Progenitor cell of endocrine pancreas (in vitro differentiated cells): ENCODE data around the gene AFF4. TPM values are rescaled to one million over a fixed set of nuclear protein-coding genes. Genes with fewer than 3 reads are reported as not detected.

ENCODE experiments used
- DNase-seq: peaks from one replicate; pipeline ENCODE4 v3.0.0; 2021; ENCODE audit warnings: low spot score; ENCODE audit not compliant: unreplicated experiment
- H3K27ac Mint-ChIP-seq: 2 replicates; pipeline ENCODE4 v1.8.0; 2021; ENCODE audit warnings: mild to moderate bottlenecking, moderate library complexity, mixed read lengths
- H3K27me3 Mint-ChIP-seq: 2 replicates; pipeline ENCODE4 v1.8.0; 2021; ENCODE audit warnings: mixed read lengths
- H3K36me3 Mint-ChIP-seq: 2 replicates; pipeline ENCODE4 v1.8.0; 2022; ENCODE audit warnings: mixed read lengths; ENCODE audit not compliant: insufficient read depth
- H3K4me1 Mint-ChIP-seq: 2 replicates; pipeline ENCODE4 v1.8.0; 2021; ENCODE audit warnings: low read depth, mixed read lengths
- H3K4me3 Mint-ChIP-seq: 2 replicates; pipeline ENCODE4 v1.8.0; 2021; ENCODE audit warnings: low read depth, mild to moderate bottlenecking, moderate library complexity, mixed read lengths
- H3K9me3 Mint-ChIP-seq: 2 replicates; pipeline ENCODE4 v1.8.0; 2021; ENCODE audit warnings: low read depth, mixed read lengths
- total RNA-seq: library from RNA; stranded (reverse); gene quantifications from 2 replicates; pipeline ENCODE4 v1.2.1, GENCODE V29; 2021
- TF ChIP-seq, protein P1 (sequence below): fragments of 200-600 bp; sonication (generic); IDR thresholded peaks from one replicate; pipeline ENCODE4 v1.5.0; 2021; ENCODE audit warnings: antibody characterized with exemption, mild to moderate bottlenecking; ENCODE audit not compliant: unreplicated experiment

The AFF4 gene
- total RNA-seq, 1 donor from 2014 or later: 91.8 TPM

DNA sequence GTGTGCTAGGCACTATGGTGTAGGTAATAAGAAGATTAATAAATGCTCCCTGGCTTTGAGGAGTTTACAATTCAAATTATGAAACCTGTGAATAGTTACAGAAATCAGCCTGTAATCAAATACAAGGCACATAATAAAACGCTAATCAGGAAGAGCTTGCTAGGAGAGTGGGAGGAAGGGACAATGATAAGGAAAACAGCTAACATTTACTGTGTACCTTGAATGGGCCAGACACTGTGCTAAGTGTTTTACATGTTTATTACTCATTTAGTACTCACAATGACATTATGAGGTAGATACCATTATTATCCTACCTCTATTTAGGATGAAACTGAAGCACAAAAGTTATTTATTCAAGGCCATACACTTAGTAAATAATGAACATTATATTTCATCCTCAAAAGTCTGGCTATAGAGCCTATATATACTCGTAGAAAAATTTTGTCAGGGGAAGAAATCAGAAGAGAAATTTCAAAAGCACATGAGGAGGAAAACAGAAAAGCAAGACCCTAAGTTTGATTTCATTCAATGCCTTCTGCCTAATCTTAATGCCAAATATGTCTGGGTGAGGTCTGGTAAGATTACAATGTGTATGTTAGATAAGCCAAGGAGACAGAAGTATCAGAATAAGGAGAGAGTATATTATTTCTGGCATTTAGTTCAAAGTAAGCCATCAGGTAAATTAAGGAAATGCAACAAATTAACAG is 35.9 kb downstream of the AFF4 start:
- TF ChIP-seq, protein P1, sequence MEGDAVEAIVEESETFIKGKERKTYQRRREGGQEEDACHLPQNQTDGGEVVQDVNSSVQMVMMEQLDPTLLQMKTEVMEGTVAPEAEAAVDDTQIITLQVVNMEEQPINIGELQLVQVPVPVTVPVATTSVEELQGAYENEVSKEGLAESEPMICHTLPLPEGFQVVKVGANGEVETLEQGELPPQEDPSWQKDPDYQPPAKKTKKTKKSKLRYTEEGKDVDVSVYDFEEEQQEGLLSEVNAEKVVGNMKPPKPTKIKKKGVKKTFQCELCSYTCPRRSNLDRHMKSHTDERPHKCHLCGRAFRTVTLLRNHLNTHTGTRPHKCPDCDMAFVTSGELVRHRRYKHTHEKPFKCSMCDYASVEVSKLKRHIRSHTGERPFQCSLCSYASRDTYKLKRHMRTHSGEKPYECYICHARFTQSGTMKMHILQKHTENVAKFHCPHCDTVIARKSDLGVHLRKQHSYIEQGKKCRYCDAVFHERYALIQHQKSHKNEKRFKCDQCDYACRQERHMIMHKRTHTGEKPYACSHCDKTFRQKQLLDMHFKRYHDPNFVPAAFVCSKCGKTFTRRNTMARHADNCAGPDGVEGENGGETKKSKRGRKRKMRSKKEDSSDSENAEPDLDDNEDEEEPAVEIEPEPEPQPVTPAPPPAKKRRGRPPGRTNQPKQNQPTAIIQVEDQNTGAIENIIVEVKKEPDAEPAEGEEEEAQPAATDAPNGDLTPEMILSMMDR: no peak
- peaks cover 24% of the 10 kb centered on the region for H3K4me1 Mint-ChIP-seq
- no peak overlapping the region for H3K4me3 Mint-ChIP-seq
- no peaks in the 10 kb centered on the region for H3K9me3 Mint-ChIP-seq
- H3K36me3 Mint-ChIP-seq: peaks cover 38% of the 10 kb centered on the region
- no peaks in the 10 kb centered on the region for H3K27me3 Mint-ChIP-seq
- DNase-seq: no peak
- peak overlapping the region; percentile 4 for H3K27ac Mint-ChIP-seq

- no peak for DNase-seq
- Mint-ChIP-seq H3K4me1 (peaks cover 24% of the 10 kb centered on the region), H3K4me3 (no peak overlapping the region), H3K27ac (no peak overlapping the region), H3K27me3 (no peaks in the 10 kb centered on the region), H3K9me3 (no peaks in the 10 kb centered on the region), H3K36me3 (peaks cover 44% of the 10 kb centered on the region)
- TF ChIP-seq, protein P1: no peak
Observed at GRCh38 chr5:132926437-132926836, 37.0 kb downstream of the AFF4 start.

GRCh38 chr5:132916086-132916485 is 47.3 kb downstream of the AFF4 start:
- TF ChIP-seq, protein P1: no peak
- Mint-ChIP-seq H3K4me3 (no peak overlapping the region), H3K27me3 (no peaks in the 10 kb centered on the region), H3K4me1 (peaks cover 3% of the 10 kb centered on the region), H3K27ac (no peak overlapping the region), H3K9me3 (peaks cover 3% of the 10 kb centered on the region), H3K36me3 (peaks cover 28% of the 10 kb centered on the region)
- DNase-seq: no peak

- no peak overlapping the region for H3K4me3 Mint-ChIP-seq
- no peak for DNase-seq
- TF ChIP-seq, protein P1: no peak
- H3K27ac Mint-ChIP-seq: no peak overlapping the region
- peaks cover 3% of the 10 kb centered on the region for H3K4me1 Mint-ChIP-seq
- H3K36me3 Mint-ChIP-seq: peaks cover 25% of the 10 kb centered on the region
- H3K9me3 Mint-ChIP-seq: peaks cover 3% of the 10 kb centered on the region
- H3K27me3 Mint-ChIP-seq: no peaks in the 10 kb centered on the region
Observed at GRCh38 chr5:132915681-132916080, 47.8 kb downstream of the AFF4 start.

DNA sequence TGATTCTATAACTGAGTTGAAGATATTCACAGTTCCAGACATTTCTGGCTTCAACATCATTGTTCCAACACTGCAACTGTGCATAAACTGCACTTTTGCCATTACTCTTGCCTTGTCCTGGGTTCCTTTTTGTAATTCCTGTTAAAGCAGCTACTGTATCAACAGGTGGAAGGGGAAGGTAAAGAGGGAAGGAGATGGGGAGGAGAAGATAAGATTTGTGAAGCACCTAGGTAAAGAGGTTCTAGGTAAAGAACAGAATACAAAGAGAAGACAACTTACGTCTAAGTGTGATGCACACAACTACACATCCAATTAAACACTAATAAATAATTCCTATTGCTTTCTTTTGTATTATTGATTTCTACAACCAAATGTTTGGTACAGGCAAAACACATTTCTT is 53.7 kb downstream of the AFF4 start:
- Mint-ChIP-seq H3K27me3 (no peaks in the 10 kb centered on the region), H3K27ac (no peak overlapping the region), H3K36me3 (peaks cover 24% of the 10 kb centered on the region), H3K4me3 (no peak overlapping the region), H3K9me3 (no peaks in the 10 kb centered on the region), H3K4me1 (peaks cover 4% of the 10 kb centered on the region)
- TF ChIP-seq, protein P1: no peak
- no peak for DNase-seq
